Endodermal cell (in vitro differentiated cells): ENCODE results near the gene CPM. TPM values are rescaled to one million over a fixed set of nuclear protein-coding genes. Genes with fewer than 3 reads are reported as not detected.

ENCODE experiments used
- DNase-seq: peaks from one replicate; pipeline ENCODE4 v3.0.0-alpha.2; 2017
- H3K27ac ChIP-seq: 2 replicates; pipeline ENCODE4 v1.5.1; 2013; ENCODE audit warnings: mild to moderate bottlenecking, low read depth, low read length, moderate library complexity
- H3K27me3 ChIP-seq: 2 replicates; pipeline ENCODE4 v1.6.1; 2013; ENCODE audit warnings: mild to moderate bottlenecking, low read length, moderate library complexity; ENCODE audit not compliant: insufficient read depth, control insufficient read depth, poor library complexity, severe bottlenecking
- H3K36me3 ChIP-seq: 2 replicates; pipeline ENCODE4 v1.7.0; 2013; ENCODE audit warnings: mild to moderate bottlenecking, low read length, moderate library complexity; ENCODE audit not compliant: control insufficient read depth, insufficient read depth
- H3K4me1 ChIP-seq: one replicate; pipeline ENCODE4 v1.7.0; 2013; ENCODE audit warnings: low read length; ENCODE audit not compliant: control insufficient read depth, insufficient read depth
- H3K4me3 ChIP-seq: 2 replicates; pipeline ENCODE4 v1.5.1; 2013; ENCODE audit warnings: mild to moderate bottlenecking, low read length, moderate library complexity
- H3K9ac ChIP-seq: 2 replicates; pipeline ENCODE4 v1.6.1; 2013; ENCODE audit warnings: mild to moderate bottlenecking, low read length, moderate library complexity; ENCODE audit not compliant: poor library complexity, severe bottlenecking; ENCODE audit errors: extremely low read depth
- H3K9me3 ChIP-seq: 2 replicates; pipeline ENCODE4 v1.6.1; 2013; ENCODE audit warnings: mild to moderate bottlenecking, low read length, moderate library complexity; ENCODE audit not compliant: control insufficient read depth
- H3K27ac Mint-ChIP-seq: 2 replicates; pipeline ENCODE4 v1.8.0; 2020; ENCODE audit warnings: mixed read lengths
- H3K27me3 Mint-ChIP-seq: 2 replicates; pipeline ENCODE4 v1.8.0; 2021; ENCODE audit warnings: mild to moderate bottlenecking, mixed read lengths; ENCODE audit not compliant: insufficient read depth
- H3K36me3 Mint-ChIP-seq: 2 replicates; pipeline ENCODE4 v1.8.0; 2020; ENCODE audit warnings: low read depth, mixed read lengths
- H3K4me1 Mint-ChIP-seq: 2 replicates; pipeline ENCODE4 v1.8.0; 2020; ENCODE audit warnings: mixed read lengths
- H3K4me3 Mint-ChIP-seq: 2 replicates; pipeline ENCODE4 v1.8.0; 2020; ENCODE audit warnings: mild to moderate bottlenecking, moderate library complexity, mixed read lengths
- H3K9me3 Mint-ChIP-seq: 2 replicates; pipeline ENCODE4 v1.8.0; 2020; ENCODE audit warnings: mild to moderate bottlenecking, mixed read lengths
- CTCF ChIP-seq: fragments of 200-600 bp; sonication (generic); conservative IDR thresholded peaks from 2 replicates; pipeline ENCODE4 v1.5.0; 2021; ENCODE audit warnings: antibody characterized with exemption, mild to moderate bottlenecking
- WGBS, 2 experiments: methylation state at CpG; one replicate each; pipeline versions ENCODE4 v1.1.5 to v1.1.7; 2013; ENCODE audit warnings: missing lambda C conversion rate in 2 of 2, mixed read lengths in 1 of 2; ENCODE audit not compliant: insufficient coverage in 1 of 2, insufficient read length in 1 of 2; 5-methylcytosine and 5-hydroxymethylcytosine counted together
- total RNA-seq, 2 donors: library from RNA; stranded (reverse); fragmentation: NEBNext Ultra II Directional in 1 of 2; extraction: Animal tissue kit (Norgen Biotek cat#: 25700) in 1 of 2; gene quantifications; 2 replicates in 1 of 2; 3 replicates in 1 of 2; pipeline ENCODE4 v1.2.1, GENCODE V29; 2021

CPM gene
- total RNA-seq, 2 donors from 2014 or later = 0.80 to 0.86 TPM

GRCh38 chr12:68932128-68932960 lies 627 bp downstream of the CPM start:
- Mint-ChIP-seq H3K27ac (no peak overlapping the region), H3K4me3 (peak overlapping the region; percentile 49), H3K4me1 (no peaks in the 10 kb centered on the region), H3K9me3 (peaks cover 9% of the 10 kb centered on the region), H3K27me3 (peaks cover 56% of the 10 kb centered on the region), H3K36me3 (no peaks in the 10 kb centered on the region)
- Histone ChIP-seq H3K9ac (no peak overlapping the region), H3K4me1 (no peaks in the 10 kb centered on the region), H3K4me3 (peak overlapping the region; percentile 69), H3K36me3 (no peaks in the 10 kb centered on the region), H3K9me3 (peaks cover 6% of the 10 kb centered on the region), H3K27me3 (peaks cover 43% of the 10 kb centered on the region), H3K27ac (no peak overlapping the region)
- WGBS, 2 experiments = 9 to 15% methylated on average over 13 to 18 of the region's 18 CpGs
- no peak for TF ChIP-seq CTCF
- DNase-seq = no peak

- H3K4me3 ChIP-seq = no peak overlapping the region
- no peaks in the 10 kb centered on the region for H3K36me3 ChIP-seq
- Mint-ChIP-seq H3K9me3 (peaks cover 9% of the 10 kb centered on the region), H3K4me3 (no peak overlapping the region), H3K27ac (no peak overlapping the region), H3K4me1 (no peaks in the 10 kb centered on the region), H3K27me3 (peaks cover 45% of the 10 kb centered on the region), H3K36me3 (no peaks in the 10 kb centered on the region)
- 92 to 93% methylated on average over 6 of the region's 6 CpGs for WGBS, 2 experiments
- no peak overlapping the region for H3K27ac ChIP-seq
- peaks cover 43% of the 10 kb centered on the region for H3K27me3 ChIP-seq
- H3K4me1 ChIP-seq = no peaks in the 10 kb centered on the region
- no peak for TF ChIP-seq CTCF
- peaks cover 6% of the 10 kb centered on the region for H3K9me3 ChIP-seq
- no peak for DNase-seq
- H3K9ac ChIP-seq = no peak overlapping the region
These were observed 2.8 kb downstream of the CPM start for GRCh38 chr12:68930178-68930577.

GRCh38 chr12:68924546-68924945 lies 8.4 kb downstream of the CPM start:
- Histone ChIP-seq H3K9me3 (peaks cover 6% of the 10 kb centered on the region), H3K27me3 (no peaks in the 10 kb centered on the region), H3K36me3 (no peaks in the 10 kb centered on the region), H3K4me3 (no peak overlapping the region), H3K4me1 (peaks cover 4% of the 10 kb centered on the region), H3K27ac (no peak overlapping the region), H3K9ac (no peak overlapping the region)
- 94 to 97% methylated on average over 3 of the region's 4 CpGs for WGBS, 2 experiments
- Mint-ChIP-seq H3K4me3 (no peak overlapping the region), H3K27me3 (no peaks in the 10 kb centered on the region), H3K9me3 (peaks cover 9% of the 10 kb centered on the region), H3K4me1 (peaks cover 14% of the 10 kb centered on the region), H3K36me3 (no peaks in the 10 kb centered on the region), H3K27ac (no peak overlapping the region)
- DNase-seq = no peak
- no peak for TF ChIP-seq CTCF
